Mesenteric fat pad (tissue), 1 donor: ENCODE measurements around the gene SNX8. TPM values are rescaled to one million over a fixed set of nuclear protein-coding genes. Genes with fewer than 3 reads are reported as not detected.

Experiments used
- DNase-seq: peaks from one replicate; pipeline ENCODE4 v3.0.0-alpha.2; 2020; ENCODE audit warnings: low spot score
- total RNA-seq: library from RNA; stranded (reverse); fragmentation: NEBNext Ultra II Directional; extraction: Animal tissue kit (Norgen Biotek cat#: 25700); gene quantifications from one replicate; pipeline ENCODE4 v1.2.1, GENCODE V29; 2021
- donor health status: DM: yes; HTN: yes; CAD: no.

Gene SNX8
- total RNA-seq, 1 donor from 2014 or later: 69.0 TPM

DNA sequence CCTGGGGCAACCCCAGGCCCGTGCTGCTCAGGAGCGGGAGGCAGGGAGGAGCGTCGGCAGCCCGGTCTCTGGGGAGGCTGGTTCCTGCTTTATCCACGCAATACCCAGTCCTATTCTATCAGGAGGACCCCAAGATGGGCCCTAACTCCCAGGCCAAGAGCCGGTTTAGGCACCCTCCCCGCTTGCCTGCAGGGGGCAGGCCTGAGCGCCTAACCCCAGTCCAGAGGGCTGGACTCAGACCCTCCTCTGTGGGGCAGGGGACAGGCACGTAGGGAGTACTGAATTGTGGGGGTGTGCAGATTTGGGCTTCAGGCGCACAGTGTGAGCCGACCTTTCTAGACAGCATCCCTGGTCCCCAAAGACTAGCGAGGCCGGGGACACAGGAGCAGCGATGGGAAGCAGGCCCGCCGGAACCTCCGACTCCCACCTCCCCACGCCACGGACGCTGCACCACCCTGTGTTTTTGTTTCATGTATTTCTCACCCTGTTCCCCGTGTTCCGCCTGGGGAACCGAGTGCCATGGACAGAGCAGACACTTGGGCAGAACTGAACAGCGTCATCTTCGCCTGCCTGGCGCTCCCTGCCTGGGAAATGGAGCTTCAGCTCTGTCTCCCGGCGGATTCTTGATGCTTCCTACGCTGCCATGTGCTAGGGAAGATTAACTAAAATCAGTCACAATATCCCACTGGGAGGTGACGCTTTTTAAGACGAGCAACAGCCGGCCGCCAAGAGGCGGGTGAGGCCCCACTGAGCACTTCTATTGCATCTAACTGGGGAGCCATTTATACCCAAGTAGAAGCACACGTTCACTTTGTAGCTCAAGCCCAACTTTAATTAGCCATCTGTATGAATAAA, 66.9 kb downstream of the SNX8 start:
- no peak for DNase-seq

DNA sequence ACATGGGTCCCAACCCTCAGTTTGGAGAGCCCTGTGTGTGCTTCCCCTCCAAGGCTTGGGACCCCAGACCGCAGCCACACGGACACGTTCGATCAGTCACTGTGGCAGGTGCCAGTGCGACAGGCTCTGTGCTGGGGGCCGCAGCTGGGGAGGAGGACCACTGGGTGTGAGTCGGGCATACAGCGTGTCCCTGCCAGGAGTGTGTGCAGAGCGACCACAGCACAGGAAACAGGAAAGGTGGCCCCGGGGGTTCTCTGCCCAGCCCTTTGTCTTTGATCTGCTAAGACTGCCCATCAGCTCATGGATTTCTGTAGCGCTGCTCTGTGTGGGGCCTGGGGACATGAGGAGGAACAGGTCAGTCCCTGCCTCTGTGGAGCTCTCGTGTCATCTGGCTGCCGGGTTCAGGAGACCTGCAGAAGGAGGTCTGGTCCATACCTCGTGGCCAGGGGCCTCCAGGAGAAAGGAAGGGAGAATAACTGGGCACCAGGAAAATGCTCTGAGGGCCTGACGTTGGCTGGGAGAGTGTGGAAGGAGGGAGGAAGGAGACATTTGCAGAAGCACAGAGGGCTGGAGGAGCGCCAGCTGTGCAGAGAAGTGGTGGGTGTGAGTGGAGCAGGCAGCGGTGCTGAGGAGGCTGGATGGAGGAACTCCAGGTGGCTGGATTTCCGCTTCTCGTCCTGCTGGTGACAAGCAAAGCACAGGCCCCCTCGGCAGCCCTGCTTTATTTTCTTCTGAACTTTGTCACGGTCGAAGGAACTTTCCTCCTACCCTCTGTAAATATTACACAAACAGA, 68.2 kb downstream of the SNX8 start:
- no peak for DNase-seq

DNA sequence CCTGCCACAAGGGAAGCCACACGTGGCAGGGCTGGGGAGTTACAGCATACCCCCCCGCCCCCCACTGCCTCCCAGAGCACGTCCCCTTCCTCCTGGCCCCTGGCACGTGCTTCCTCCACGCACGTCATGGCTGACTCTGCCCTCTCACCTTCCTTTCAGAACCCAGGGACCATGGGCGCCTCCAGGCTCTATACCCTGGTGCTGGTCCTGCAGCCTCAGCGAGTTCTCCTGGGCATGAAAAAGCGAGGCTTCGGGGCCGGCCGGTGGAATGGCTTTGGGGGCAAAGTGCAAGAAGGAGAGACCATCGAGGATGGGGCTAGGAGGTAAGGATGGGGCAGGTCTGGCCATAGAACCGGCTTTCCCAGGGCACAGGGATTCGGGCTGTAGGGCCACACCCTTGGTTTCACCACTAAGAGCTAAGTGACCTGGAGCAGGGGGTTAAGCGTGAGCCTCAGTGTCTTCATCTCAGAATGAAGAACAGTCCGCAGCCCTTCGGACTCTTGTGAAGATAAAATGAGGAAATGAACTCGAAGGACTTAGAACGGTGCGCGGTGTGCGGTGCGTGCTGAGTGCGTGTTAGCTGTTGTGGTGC, 69.7 kb downstream of the SNX8 start:
- DNase-seq: no peak

DNA sequence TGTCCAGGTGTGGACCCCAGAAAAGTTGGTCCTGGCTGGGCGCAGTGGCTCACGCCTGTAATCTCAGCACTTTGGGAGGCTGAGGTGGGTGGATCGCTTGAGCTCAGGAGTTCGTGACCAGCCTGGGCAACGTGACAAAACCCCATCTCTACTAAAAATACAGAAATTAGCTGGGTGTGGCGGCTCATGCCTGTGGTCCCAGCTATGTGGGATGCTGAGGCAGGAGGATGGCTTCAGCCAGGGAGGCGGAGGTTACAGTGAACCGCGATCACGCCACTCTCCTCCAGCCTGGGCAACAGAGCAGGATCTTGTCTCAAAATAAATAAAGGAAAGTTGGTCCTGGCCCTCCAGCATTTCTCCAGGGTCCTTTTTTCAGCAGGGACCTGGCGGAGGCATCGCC, 70.8 kb downstream of the SNX8 start:
- DNase-seq: no peak

DNA sequence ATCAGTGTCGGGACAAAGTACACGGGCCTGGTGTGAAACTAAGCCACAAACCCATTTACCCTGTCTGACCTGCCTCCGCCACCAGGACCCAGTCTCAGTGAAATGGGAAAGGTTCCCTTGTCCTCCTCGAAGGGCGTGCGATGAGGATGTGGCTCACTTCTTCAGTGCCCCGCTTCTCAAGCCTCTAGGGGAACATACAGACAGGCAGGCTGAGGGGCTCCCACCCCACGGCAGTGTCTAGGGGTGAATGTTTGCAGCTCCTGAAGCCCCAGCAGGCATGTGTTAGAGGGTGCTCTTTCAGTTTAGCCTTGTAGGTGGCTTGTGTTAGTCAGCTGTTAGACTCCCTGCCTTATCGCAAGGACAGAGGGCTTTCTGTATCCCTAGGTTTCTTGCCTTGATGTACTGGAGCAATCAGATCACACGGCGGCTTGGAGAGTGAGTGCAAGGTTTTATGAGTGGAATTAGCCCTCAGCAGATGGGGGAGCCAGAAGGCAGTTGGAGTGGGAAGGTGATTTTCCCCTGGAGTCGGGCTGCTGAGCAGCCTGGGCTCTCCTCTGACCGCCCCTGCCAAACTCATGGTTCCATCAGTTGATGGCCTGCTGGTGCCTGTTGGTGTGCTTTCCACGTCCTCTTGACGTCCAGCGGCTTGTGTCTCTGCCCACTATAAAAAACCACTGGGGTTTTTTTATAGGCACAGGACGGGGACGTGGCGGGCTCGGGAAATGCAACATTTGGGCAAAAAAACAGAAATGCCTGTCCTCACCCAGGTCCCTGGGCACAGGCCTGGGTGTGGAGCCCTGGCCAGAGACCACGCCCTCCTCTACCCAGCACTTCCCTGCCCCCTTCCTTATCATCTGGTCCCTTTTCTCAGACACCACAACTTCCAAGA, 71.5 kb downstream of the SNX8 start:
- no peak for DNase-seq

DNA sequence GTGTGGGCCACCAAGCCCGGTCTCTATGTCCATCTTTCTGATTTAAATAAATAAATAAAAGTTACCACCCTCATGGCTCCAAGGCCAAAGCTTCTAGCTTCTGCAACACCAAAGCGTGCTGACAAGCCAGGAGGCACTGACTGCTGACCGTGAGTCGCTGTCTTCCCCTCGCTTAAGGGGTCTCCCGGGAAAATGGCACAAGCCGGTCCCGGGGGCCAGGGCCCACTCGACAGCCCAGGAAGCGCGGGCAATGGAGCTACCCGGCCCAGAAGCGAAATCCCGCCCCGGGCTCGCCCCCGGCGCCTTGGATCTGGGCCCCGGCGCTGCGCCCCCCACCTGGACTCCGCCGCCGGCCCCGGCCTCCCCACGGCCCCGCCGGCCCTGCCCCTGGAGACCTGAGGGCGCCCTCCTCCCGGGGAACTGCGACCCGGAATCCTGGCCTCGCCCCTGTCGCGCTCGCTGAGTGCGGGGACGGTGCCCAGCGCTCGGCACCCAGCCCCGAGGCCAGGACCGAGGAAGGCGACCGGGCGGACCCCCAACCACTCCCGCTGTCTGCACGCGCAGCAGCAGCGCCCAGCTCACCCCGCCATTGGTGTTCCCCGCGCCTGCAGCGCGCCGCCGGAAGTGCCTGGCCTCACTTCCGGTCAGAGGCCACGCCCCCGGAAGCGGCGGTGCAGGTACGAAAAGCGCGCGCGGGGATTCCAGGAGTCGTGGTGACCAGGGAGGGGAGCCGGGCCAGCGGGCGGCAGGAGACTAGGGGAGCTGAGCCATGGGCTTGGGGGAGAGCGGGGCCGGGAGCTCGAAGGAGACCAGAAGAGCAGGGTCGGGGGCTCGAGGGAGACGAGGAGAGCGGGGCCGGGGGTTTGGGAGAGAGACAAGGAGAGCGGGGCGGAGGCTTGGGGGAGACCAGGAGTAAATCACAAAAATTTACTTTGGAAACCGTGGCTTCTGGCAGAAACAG, 72.4 kb downstream of the SNX8 start, which contains the start of the genes MRM2 and NUDT1:
Gene MRM2 (minus strand): TSS at position 626 of the 961 bp plus-strand sequence. CDS start 36 bp downstream, at position 590.
Gene NUDT1 (plus strand): TSS at position 647 of the 961 bp plus-strand sequence. CDS start 2,349 bp downstream, outside the sequence.
- DNase-seq: peak; percentile 95

DNA sequence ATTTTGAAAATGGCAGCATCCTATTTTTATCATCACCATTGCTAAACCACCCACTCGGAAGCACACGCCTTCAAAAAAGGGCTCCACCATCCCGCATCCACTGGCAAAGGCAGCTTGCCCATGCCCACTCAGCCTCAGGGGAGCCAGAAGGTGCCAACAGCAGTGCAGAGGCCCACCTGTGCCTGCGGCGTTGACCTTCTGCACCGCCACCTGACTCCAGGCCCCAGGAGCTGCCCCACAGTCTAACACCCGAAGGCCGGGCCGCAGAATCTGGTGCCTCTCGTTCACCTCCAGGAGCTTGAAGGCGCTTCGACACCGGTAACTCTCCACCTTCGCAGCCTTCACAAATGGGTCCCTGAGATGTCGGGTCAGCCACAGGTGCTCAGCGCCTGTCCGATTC, 75.0 kb downstream of the SNX8 start:
- DNase-seq: no peak

DNA sequence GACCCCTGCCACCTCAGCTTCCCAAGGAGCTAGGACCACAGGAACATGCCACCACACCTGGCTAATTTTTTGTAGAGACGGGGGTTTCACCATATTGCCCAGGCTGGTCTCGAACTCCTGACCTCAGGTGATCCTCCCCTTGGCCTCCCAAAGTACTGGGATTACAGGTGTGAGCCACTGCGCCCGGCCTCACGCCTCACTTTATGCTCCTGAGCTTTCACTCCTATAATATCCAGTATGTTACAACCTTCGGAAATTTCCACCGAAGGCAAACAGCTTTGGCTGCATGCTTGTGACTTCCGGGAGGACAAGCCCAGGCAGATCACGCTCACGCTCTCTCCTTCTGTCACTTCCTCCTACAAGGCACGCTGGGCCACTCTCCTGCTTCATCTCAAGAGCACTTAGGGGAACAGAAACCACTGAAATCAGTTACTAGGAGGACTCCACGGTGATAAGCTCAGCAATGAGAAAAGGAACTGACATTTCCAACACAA, 77.1 kb downstream of the SNX8 start:
- DNase-seq: no peak

DNA sequence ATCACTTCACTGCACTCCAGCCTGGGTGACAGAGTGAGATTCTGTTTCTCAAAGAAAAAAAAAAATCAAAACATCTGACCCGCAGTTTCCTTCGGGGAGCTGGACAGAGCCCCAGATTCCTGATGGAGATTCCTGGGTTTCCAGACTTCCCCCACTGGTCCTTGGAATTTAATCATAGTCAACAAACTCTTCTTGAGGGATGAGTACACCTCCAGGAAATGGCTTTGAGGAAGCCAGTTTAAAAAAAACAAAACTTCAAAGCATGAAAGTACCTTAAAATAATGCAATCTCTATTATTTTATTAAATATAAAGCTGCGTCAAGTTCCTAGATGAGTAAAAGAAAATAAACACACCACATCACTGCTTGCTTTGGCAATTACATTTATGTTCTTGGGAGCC, 80.3 kb downstream of the SNX8 start:
- DNase-seq: no peak

DNA sequence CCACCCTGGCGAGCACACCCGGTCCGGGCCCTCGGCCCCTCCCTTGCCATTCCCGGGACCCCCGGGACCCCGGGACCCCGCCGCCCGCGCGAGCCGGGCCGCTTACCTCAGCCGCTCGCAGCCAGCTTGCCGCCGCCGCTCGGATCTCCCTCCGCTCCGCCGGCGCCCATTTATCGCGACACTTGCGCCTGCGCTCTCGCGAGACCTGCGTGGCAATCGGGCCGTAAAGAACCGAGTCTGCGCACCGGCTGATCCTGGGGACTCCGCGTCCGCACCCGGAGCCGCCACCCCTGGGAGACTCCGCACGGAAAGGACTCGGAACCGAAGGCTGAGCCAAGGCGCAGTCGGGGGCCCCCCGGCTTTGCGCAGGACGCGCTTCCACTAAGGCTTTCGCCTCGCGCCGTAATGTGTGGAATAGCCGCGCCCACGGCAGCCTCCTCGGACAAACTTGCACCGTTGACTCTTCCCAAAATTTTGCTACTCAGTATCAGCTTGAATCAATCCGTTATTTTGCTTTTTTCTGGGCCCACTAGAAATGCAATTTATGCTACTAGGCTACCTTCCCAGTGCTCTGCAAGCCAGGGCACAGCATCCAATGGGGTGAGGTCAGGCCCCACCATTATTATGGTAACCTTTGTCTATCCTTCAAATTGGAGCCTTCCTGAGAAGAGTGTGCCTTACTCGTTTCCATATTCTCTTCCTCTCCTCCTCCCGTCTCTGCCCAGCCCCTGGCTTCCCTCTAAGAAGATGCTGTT, 81.3 kb downstream of the SNX8 start, which contains the start of gene MAD1L1:
Gene MAD1L1 (minus strand): TSS at position 180 of the 755 bp plus-strand sequence. CDS start 2,812 bp downstream, outside the sequence.
- peak; percentile 97 for DNase-seq

DNA sequence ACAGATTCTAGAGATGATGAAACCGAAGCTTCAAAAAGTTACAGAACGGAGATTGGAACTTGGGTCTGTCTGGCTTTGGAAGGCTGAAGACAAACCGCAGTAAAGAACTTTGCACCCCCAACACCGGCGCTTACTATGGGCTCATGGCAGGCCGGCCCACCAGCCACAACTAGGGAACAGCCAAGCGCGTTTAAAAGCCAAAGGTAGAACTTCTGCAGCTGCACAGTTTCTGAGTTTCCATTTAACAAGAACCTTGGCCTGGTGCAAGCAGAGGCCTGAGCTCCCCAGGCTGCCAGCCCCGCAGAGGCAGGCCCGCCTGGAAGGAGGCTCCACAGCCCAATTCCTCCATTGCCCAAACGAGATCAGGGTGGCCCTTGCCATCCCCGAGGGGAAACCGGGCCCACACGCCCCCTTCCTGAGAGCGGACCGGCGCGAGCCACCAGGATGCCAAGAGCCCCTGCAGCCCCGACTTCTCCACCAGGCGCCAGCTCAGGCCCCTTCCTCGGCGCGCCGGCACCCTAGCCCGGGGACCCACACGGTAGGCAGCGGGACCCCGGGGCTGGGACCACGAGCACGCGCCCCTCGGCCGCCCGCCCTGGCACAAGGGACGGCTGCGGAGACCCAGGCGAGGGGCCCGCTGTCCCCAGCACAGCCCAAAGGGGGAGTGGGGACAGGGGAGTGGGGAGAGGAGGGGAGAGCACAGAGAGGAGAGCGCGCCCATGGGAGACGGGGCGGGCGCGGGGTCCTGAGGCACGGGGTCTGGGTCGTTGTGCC, 82.1 kb downstream of the SNX8 start:
- DNase-seq: no peak

DNA sequence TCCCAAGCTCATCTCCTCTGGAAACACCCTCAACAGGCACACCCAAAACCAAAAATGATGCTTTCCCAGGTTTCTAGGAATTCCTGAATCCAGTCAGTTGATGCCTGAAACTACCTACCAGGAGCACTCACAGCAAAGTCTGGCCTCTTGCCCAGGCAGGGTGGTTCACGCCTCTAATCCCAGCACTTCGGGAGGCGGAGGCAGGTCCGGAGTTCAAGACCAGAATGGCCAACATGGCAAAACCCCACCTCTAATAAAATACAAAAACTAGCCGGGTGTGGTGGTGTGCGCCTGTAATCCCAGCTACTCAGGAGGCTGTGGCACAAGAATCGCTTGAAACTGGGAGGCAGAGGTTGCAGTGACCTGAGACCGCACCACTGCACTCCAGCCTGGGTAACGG, 83.4 kb downstream of the SNX8 start:
- DNase-seq: no peak

DNA sequence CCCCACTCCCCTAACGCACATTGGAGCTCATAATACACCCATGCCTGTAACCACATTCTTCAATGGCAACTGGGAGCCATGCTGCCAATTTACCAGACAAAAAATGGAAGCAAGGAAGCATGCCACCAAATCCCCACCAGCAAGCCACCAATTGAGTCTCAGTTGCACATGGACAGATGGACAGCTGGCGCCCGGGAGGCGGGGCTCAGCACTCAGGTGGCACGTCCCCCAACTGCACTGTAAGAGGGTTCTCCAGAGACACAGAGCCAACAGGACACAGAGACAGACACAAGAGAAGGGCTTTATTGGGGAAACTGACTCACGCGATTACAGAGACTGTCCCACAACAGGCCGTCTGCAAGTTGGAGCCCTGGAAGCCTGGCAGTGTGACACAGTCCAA, 84.0 kb downstream of the SNX8 start:
- DNase-seq: no peak

DNA sequence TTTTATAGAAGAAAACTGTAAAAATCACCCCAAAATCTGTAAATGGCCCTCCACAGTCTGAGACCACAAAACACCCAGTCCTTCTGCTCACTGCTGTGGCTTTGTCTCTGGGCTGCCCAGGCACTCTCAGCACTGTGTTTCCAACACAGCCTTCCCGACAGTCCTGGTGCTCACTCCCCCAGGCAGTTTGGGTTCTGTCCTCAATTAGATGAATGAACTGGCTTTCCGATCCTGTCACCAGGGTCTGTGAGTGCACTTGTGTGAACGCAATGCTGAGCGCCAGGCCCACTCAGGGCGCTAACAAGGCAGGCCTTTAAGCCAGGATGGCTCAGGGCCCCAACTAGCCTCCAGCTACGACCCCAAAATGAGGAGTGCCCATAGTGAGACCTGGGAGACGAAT, 84.8 kb downstream of the SNX8 start:
- no peak for DNase-seq

DNA sequence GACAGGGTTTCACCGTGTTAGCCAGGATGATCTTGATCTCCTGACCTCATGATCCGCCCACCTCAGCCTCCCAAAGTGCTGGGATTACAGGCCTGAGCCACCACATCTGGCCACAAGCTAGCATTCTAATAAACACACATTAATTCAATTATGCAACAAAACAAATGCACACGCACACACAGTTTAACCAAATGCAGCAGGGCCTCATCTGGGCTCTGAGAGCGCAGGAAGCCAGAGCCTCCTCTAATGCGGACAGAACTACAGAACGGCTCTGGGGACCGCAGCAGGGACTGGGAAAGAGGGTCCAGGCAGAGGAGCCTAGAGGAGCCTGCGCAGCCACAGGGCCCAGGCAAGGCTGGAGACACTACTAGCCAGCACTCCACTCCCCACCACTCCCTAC, 85.3 kb downstream of the SNX8 start:
- DNase-seq: no peak

DNA sequence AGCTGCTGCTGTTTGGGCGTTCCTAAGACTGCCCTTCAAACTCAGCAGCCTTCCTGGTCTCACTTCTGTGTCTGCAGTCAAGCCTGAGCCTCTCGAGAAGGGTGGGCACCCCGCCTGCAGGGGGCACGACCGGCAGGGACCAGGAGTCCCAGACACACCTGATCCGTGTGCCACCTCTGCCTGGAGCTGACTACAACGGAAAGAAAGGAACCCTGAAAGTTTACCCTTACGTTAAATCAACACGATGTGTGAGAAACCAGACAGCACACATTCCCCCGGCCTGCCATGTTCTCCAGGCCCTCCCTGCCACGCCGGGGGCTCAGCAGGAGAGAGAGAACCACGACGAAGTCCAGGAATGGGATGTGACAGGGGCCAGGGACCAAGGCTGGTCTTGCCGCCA, 86.5 kb downstream of the SNX8 start:
- DNase-seq: no peak

DNA sequence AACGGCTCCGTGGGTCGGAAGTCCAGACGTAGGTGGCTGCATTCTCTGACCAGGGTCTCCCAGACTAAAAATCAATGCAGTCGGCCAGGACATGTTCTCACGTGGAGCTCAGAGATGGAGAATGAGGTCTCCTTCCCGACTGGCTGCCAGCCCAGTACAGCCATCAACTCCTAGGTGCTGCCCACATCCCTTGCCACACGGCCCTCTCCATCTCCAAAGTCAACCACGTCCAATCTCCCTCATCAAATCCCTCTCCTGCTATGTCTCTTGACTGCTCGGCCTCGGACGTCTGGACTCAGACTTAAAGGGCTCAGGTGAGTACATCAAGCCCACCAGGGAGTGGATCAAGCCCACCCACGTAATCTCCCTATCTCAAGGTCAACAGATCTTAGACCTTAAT, 88.4 kb downstream of the SNX8 start:
- DNase-seq: no peak

DNA sequence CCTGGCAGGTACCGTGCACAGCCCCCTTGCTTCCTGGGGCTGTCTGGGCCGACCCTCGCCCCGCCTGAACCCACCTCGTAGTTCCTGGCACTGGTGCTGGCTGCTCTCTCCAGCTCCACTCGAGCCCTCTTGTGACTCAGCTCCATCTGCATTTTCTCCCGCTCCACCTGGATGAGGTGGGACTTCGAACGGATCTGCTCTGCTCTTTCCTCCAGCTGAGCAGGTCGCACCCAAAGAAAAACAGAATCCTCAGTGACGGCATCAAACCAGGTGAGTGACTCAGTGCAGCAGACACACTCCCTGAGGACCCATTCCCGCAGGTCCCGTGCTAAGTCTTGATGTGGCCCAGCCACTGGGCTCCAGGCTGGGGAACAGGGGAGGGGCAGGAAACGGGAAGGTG, 88.9 kb downstream of the SNX8 start:
- DNase-seq: no peak
